Measurements from ENCODE around the gene CLDN18. TPM values are rescaled to one million over a fixed set of nuclear protein-coding genes. Genes with fewer than 3 reads are reported as not detected.

The CLDN18 gene
- total and polyA plus RNA-seq, 2 of the 8 experiments (the other 6 are each of a cell fraction or from before 2014, with no cell fraction given) = not detected

GRCh38 chr3:137987723-137988122, 22.2 kb upstream of the CLDN18 start (continued):
- TF ChIP-seq CHD7 (IDR thresholded peaks at IDR 0.05; ENCODE audit: insufficient replicate concordance, low read length) = no peak
- no peak for TF ChIP-seq TEAD4 (IDR thresholded peaks at IDR 0.05; ENCODE audit: low read depth, low read length)
- TF ChIP-seq ATF3 (IDR thresholded peaks at IDR 0.05; ENCODE audit: insufficient read depth, low read depth, low read length) = no peak
- TF ChIP-seq ZNF274 (IDR thresholded peaks at IDR 0.05; ENCODE audit: borderline replicate concordance, extremely low read depth, low read length) = no peak
- no peak for TF ChIP-seq RBBP5 (IDR thresholded peaks at IDR 0.05; ENCODE audit: borderline replicate concordance, low read depth, low read length)
- TF ChIP-seq RNF2 (IDR thresholded peaks at IDR 0.05; ENCODE audit: borderline replicate concordance, low read depth, low read length, missing control alignments, poor library complexity, severe bottlenecking) = no peak
- no peak for TF ChIP-seq JUND (IDR thresholded peaks at IDR 0.05; ENCODE audit: low read length)
- no peak for TF ChIP-seq POLR2A (IDR thresholded peaks at IDR 0.05; ENCODE audit: control extremely low read depth in 1 of 2, low read depth in 2 of 2, low read length in 2 of 2)
- TF ChIP-seq SIN3A (conservative IDR thresholded peaks at IDR 0.05 in 1 of 2, IDR thresholded peaks at IDR 0.05 in 1 of 2; ENCODE audit: low read depth in 1 of 2, low read length in 2 of 2) = no peak
- no peak for TF ChIP-seq BACH1 (IDR thresholded peaks at IDR 0.05; ENCODE audit: low read length)
- TF ChIP-seq FOSL1 (IDR thresholded peaks at IDR 0.05; ENCODE audit: insufficient read depth, low read depth, low read length) = no peak
